Psoas muscle (tissue), 8 donors: ENCODE results near the gene ARHGAP8. TPM values are rescaled to one million over a fixed set of nuclear protein-coding genes. Genes with fewer than 3 reads are reported as not detected.

Experiments used
- ATAC-seq, 4 donors: fragments of 200-7000 bp; cut with Tn5 transposase; one replicate each; pipeline ENCODE4 v1.9.1; 2020; ENCODE audit warnings: moderate library complexity in 3 of 4, mild to moderate bottlenecking in 2 of 4
- DNase-seq, 2 donors: peaks; one replicate each; pipeline ENCODE4 v3.0.0-alpha.2; 2020
- H3K27ac ChIP-seq: fragments of 200-600 bp; one replicate; pipeline ENCODE4 v1.8.0; 2022
- H3K27me3 ChIP-seq, 3 donors: fragments of 200-600 bp in 1 of 3; one replicate each; pipeline versions ENCODE4 v1.6.1 to v1.8.0; 2013 to 2022; ENCODE audit warnings: low read length in 2 of 3, mild to moderate bottlenecking in 2 of 3, moderate library complexity in 1 of 3; ENCODE audit not compliant: insufficient read depth in 3 of 3
- H3K36me3 ChIP-seq, 2 donors: fragments of 200-600 bp in 1 of 2; one replicate each; pipeline versions ENCODE4 v1.6.1 to v1.8.0; 2013 to 2022; ENCODE audit warnings: low read depth in 1 of 2, mild to moderate bottlenecking in 1 of 2, moderate library complexity in 1 of 2; ENCODE audit not compliant: insufficient read depth in 1 of 2
- H3K4me1 ChIP-seq: fragments of 200-600 bp; one replicate; pipeline ENCODE4 v1.8.0; 2022
- H3K4me3 ChIP-seq: fragments of 200-600 bp; one replicate; pipeline ENCODE4 v1.8.0; 2022; ENCODE audit warnings: mild to moderate bottlenecking
- H3K9me3 ChIP-seq: fragments of 200-600 bp; one replicate; pipeline ENCODE4 v1.8.0; 2022
- WGBS, 3 donors: extraction: QIAGEN DNeasy Blood & Tissue Kit; methylation state at CpG; one replicate each; pipeline versions ENCODE4 v1.1.6 to v1.1.7; 2013; 5-methylcytosine and 5-hydroxymethylcytosine counted together
- intact Hi-C, 2 donors: fragments of 100-400 bp; cut with DNase I; formaldehyde crosslinking; loops; one replicate each; pipeline versions ENCODE4 v1.11.0 to v1.14.2; 2022
- polyA plus RNA-seq, 3 donors: library from polyadenylated mRNA; stranded (reverse); fragments of 200-250 nt; gene quantifications; one replicate each; pipeline ENCODE4 v1.2.3, GENCODE V29; 2013
- total RNA-seq, 4 donors: library from RNA; stranded (reverse); fragmentation: NEBNext Ultra II Directional in 2 of 4; extraction: Animal tissue kit (Norgen Biotek cat#: 25700) in 2 of 4; gene quantifications; one replicate each; pipeline versions ENCODE4 v1.2.1 to v1.2.4, GENCODE V29; 2021 to 2023
- TF ChIP-seq, protein P1 (sequence below): fragments of 200-600 bp; IDR thresholded peaks from one replicate; pipeline ENCODE4 v1.8.0; 2022; ENCODE audit warnings: antibody characterized with exemption
- donor health status: healthy with polysubstance abuse.
- donor health status: DM: no; HTN: no; CAD: no; lungs with moderate emphysema.
- donor health status: Bipolar disorder and iron deficiency.
- donor health status: healthy.
- donor health status: DM: yes; HTN: yes; CAD: no.
- donor health status: DM: no; HTN: no; CAD: no.
- donor health status: DM: no; HTN: no; CAD: no.
- donor health status: DM: yes; HTN: yes; CAD: no.

The ARHGAP8 gene
- total and polyA plus RNA-seq, 7 donors, result 0.14 TPM; not detected in 6

DNA sequence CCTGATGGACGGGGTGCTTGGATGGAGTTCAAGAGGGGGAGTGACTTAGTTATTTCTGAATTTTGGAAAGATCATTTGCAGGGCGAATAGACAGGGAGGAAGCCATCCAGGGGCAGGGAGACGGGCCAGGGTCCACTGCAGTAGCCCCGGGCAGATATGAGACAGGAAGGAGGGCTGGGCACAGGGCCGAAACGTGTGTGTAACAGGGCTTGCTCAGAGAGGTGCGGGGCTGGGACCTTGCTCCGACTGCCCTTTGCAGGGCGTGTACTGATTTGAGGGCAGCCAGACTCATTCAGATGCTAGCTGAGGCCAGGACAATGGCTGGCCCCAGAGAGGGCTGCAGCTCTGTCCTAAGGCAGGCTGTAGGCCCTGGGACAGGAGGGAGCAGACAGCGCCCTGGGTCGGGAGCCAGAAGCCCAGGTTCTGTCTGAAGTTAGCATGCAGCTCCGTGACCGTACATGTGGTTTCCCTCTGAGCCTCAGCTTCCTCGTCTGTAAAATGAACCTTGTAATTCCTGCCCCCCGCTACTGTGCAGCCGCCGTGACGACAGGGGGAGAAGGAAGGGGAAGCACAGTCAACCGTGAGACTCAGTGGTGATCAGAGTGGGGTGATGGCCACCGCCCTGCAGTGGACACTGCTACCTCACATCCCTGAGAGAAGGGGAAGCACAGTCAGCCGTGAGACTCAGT lies 154.0 kb downstream of the ARHGAP8 start:
- Histone ChIP-seq H3K4me3 (no peak overlapping the region), H3K9me3 (peaks cover 4% of the 10 kb centered on the region), H3K27ac (no peak overlapping the region), H3K4me1 (no peaks in the 10 kb centered on the region), H3K27me3 (peaks cover 0 to 9% (median 2%) of the 10 kb centered on the region in 3 donors), H3K36me3 (no peaks in the 10 kb centered on the region)
- TF ChIP-seq, protein P1, sequence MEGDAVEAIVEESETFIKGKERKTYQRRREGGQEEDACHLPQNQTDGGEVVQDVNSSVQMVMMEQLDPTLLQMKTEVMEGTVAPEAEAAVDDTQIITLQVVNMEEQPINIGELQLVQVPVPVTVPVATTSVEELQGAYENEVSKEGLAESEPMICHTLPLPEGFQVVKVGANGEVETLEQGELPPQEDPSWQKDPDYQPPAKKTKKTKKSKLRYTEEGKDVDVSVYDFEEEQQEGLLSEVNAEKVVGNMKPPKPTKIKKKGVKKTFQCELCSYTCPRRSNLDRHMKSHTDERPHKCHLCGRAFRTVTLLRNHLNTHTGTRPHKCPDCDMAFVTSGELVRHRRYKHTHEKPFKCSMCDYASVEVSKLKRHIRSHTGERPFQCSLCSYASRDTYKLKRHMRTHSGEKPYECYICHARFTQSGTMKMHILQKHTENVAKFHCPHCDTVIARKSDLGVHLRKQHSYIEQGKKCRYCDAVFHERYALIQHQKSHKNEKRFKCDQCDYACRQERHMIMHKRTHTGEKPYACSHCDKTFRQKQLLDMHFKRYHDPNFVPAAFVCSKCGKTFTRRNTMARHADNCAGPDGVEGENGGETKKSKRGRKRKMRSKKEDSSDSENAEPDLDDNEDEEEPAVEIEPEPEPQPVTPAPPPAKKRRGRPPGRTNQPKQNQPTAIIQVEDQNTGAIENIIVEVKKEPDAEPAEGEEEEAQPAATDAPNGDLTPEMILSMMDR, result no peak
- DNase-seq, result no peak
- 83 to 89% (median 86%) methylated on average over 21 of the region's 21 CpGs for WGBS, 3 donors
- intact Hi-C loops, result no loop called here
- no peak for ATAC-seq

DNA sequence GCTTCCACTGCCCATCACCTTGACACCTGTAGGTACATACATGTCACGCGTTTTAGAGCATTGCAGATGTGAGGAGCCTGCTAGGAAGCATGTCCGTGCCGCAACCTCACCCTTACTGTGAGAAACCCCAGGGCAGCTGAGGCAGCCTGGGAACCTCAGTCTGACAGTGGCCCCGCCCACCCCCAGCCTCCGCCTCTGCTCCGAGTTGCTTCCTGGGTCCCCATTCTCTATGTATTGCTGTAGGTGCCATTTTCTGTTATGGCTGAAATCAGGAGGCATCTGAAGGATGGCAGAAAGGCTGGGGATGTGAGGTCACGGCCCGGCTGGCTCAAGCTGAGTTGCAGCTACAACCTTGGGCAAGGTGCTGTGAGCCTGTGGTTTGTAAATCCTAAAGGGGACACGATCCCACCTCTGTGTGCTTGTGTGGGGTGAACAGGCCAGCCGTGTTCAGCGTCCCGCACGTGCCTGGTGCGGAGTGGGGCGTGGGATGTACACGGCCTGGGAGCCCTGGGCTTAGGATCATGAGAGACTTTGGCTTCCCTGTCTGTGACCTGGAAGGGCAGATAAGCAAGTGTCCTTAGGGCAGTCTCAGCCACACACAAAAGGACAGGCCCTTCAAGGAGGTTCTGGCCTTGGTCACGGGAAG lies 154.7 kb downstream of the ARHGAP8 start:
- Histone ChIP-seq H3K9me3 (no peaks in the 10 kb centered on the region), H3K4me1 (no peaks in the 10 kb centered on the region), H3K4me3 (no peak overlapping the region), H3K36me3 (no peaks in the 10 kb centered on the region), H3K27me3 (peaks cover 0 to 13% (median 2%) of the 10 kb centered on the region in 3 donors), H3K27ac (no peak overlapping the region)
- no peak for ATAC-seq
- DNase-seq, result no peak
- WGBS, 3 donors, result 87 to 94% (median 90%) methylated on average over 18 of the region's 18 CpGs
- TF ChIP-seq, protein P1, result no peak
- intact Hi-C loops, result no loop called here

DNA sequence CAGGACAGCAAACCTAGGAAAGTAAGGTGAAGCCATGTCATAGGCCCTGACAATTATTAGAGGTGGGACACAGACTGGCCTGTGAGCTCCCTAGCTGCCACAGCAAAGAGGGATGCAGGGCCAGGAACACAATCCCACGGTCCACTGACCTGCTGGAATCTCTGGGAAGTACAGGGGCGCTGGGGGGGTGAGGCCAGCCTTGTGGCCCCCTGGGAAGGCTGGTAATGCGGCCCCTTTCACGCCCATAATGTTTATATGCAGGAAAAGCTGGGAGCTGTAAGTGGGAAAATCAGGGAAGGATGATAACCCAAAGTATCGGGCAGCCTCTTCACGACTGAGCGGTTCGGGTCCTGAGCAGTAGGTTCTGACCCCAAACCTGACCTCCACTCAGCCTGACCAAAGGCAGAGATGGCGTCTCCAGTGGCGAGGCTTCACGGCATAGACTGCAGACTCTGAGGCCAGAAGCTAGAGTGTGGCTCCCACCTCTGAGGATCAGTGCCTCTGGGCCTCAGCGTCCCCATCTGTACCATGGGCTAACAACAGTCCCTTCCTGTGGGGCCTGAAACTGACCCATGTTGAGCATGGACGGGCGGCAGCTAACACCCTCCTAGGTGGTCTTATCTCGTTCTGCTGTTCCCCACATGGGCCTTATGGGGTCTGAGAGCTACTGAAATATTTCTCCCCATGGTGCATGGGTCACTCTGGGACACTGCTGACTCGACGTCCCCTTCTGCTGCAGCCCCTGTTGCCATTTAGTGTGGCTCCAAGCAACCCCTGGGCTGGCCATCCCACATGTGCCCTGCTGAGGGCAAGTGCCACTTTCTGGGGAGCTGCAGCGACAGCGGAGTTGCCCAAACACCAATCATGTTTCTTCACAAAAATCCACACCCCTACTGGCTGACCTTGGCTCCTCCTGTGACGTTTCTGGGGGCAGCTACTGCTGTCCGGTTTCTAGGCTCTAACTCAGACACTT lies 155.7 kb downstream of the ARHGAP8 start:
- H3K4me1 ChIP-seq, result no peaks in the 10 kb centered on the region
- intact Hi-C loops, result no loop called here
- DNase-seq (peak in 1 of 2 donors; percentile 33), ATAC-seq (no peak)
- TF ChIP-seq, protein P1, result no peak
- H3K27ac ChIP-seq, result no peak overlapping the region
- H3K27me3 ChIP-seq, result peaks cover 0 to 13% (median 2%) of the 10 kb centered on the region in 3 donors
- no peak overlapping the region for H3K4me3 ChIP-seq
- 87 to 93% (median 88%) methylated on average over 21 of the region's 21 CpGs for WGBS, 3 donors
- H3K9me3 ChIP-seq, result no peaks in the 10 kb centered on the region
- H3K36me3 ChIP-seq, result no peaks in the 10 kb centered on the region

DNA sequence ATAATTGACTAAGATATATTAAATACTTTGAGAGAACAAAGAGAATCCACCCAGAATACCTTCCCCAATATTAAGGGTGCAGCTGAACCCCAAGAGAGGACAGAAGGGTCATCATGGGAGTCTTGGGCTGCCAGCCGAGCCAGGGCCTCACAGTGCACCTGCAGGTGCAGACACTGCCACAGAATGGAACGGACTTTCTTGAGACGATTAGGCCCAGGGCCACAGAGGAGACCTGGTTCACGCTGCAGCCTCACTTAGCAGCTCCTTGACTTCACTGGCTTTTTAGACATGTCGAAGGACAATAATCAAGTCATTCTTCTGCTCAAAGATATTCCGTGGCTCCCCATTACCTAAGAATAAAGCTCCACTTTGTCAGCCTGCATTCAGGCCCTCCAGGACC lies 156.9 kb downstream of the ARHGAP8 start:
- 82 to 93% (median 93%) methylated on average over 6 of the region's 6 CpGs for WGBS, 3 donors
- H3K27me3 ChIP-seq, result peaks cover 0 to 13% (median 2%) of the 10 kb centered on the region in 3 donors
- no peak overlapping the region for H3K4me3 ChIP-seq
- ATAC-seq, result no peak
- no peak for DNase-seq
- TF ChIP-seq, protein P1, result no peak
- intact Hi-C loops, result no loop called here
- H3K36me3 ChIP-seq, result no peaks in the 10 kb centered on the region
- no peak overlapping the region for H3K27ac ChIP-seq
- H3K4me1 ChIP-seq, result no peaks in the 10 kb centered on the region
- no peaks in the 10 kb centered on the region for H3K9me3 ChIP-seq

Other genes with a start within 250 kb of the ARHGAP8 start
- gene PRR5, start 50.4 kb upstream of the ARHGAP8 start, total RNA-seq, result 1 to 10 TPM in 3 of 4 donors, under 1 TPM in 1; 0.96 to 2.9 (median 2.5) TPM
- gene PRR5, start 50.4 kb upstream of the ARHGAP8 start, polyA plus RNA-seq, result 1 to 10 TPM in 1 of 3 donors, under 1 TPM in 2; 0.48 to 1.6 (median 0.75) TPM